ENCODE results near the gene GSE1. TPM values are rescaled to one million over a fixed set of nuclear protein-coding genes. Genes with fewer than 3 reads are reported as not detected.
A peak's percentile ranks its signal among the peaks of the same experiment; 100 is the strongest.

Gene GSE1
- total RNA-seq = 100 to 1,000 TPM in 1 of 4 donors, 10 to 100 TPM in 3; 54.2 to 155 (median 71.9) TPM

- H3K4me3 ChIP-seq (replicated peaks in 1 of 3) = peak within 1 kb of the TSS; percentile 65 to 71 (median 66)
- H3K9me3 ChIP-seq = no peaks in the 10 kb centered on the region
- 0 to 3% methylated on average over 5 to 17 of the region's 81 CpGs for WGBS, 2 donors
- peak within 1 kb of the TSS; percentile 90 to 99 (median 96) for H3K27ac ChIP-seq
- peak; percentile 99 for DNase-seq
- peaks cover 57 to 71% of the 10 kb centered on the region in 2 donors for H3K4me1 ChIP-seq
- H3K36me3 ChIP-seq = no peaks in the 10 kb centered on the region
- intact Hi-C loops (cut with DNase I) = loop anchor here (5.0 kb wide), 1 partner anchor 51 kb away; no protein-coding TSS in a partner anchor
- TF ChIP-seq CTCF (IDR thresholded peaks at IDR 0.05) (peak in 1 of 6 experiments; percentile 17), POLR2A (IDR thresholded peaks at IDR 0.05) (peak; percentile 18 to 91)
- no peaks in the 10 kb centered on the region for H3K27me3 ChIP-seq
These were observed at the start of gene GSE1 for GRCh38 chr16:85612801-85613603. GSE1 (plus strand) TSS chr16:85613322; CDS start chr16:85613392, 70 bp downstream.

GRCh38 chr16:85563515-85564276 is 49.4 kb upstream of the GSE1 start:
- WGBS, 2 donors = 56 to 82% methylated on average over 5 to 17 of the region's 19 CpGs
- TF ChIP-seq CTCF (IDR thresholded peaks at IDR 0.05) (peak in 1 of 6 experiments; percentile 25), POLR2A (IDR thresholded peaks at IDR 0.05) (peak in 1 of 2 donors; percentile 63)
- H3K4me1 ChIP-seq = peaks cover 50 to 78% of the 10 kb centered on the region in 2 donors
- DNase-seq = peak; percentile 83 to 87
- H3K9me3 ChIP-seq = no peaks in the 10 kb centered on the region
- H3K36me3 ChIP-seq = no peaks in the 10 kb centered on the region
- intact Hi-C loops (cut with DNase I) = loop anchor here (5.0 kb wide), 1 partner anchor 49 kb away; the partner anchor contains the start of gene GSE1
- peak overlapping the region; percentile 92 to 95 (median 94) for H3K27ac ChIP-seq
- no peak overlapping the region for H3K4me3 ChIP-seq (replicated peaks in 1 of 3)
- H3K27me3 ChIP-seq = no peaks in the 10 kb centered on the region

GRCh38 chr16:85564277-85565051 is 48.7 kb upstream of the GSE1 start:
- Histone ChIP-seq H3K27me3 (no peaks in the 10 kb centered on the region), H3K4me3 (replicated peaks in 1 of 3) (no peak overlapping the region), H3K9me3 (no peaks in the 10 kb centered on the region), H3K36me3 (no peaks in the 10 kb centered on the region), H3K27ac (peak overlapping the region; percentile 92 to 95 (median 94)), H3K4me1 (peaks cover 46 to 78% of the 10 kb centered on the region in 2 donors)
- TF ChIP-seq CTCF (IDR thresholded peaks at IDR 0.05) = peak in 4 of 6 experiments; percentile 33 to 52 (median 40)
- no peak for TF ChIP-seq POLR2A (IDR thresholded peaks at IDR 0.05)
- intact Hi-C loops (cut with DNase I) = loop anchor here (5.0 kb wide), 1 partner anchor 48 kb away; the partner anchor contains the start of gene GSE1
- 75 to 79% methylated on average over 15 to 16 of the region's 16 CpGs for WGBS, 2 donors
- DNase-seq = peak in 1 of 2 donors; percentile 42

- no peaks in the 10 kb centered on the region for H3K36me3 ChIP-seq
- H3K4me3 ChIP-seq (replicated peaks in 1 of 3) = no peak overlapping the region
- DNase-seq = no peak
- H3K27me3 ChIP-seq = no peaks in the 10 kb centered on the region
- no peaks in the 10 kb centered on the region for H3K9me3 ChIP-seq
- TF ChIP-seq CTCF (IDR thresholded peaks at IDR 0.05) = no peak
- TF ChIP-seq POLR2A (IDR thresholded peaks at IDR 0.05) = no peak
- WGBS, 2 donors = 88 to 89% methylated on average over 9 of the region's 9 CpGs
- peak overlapping the region in 1 of 3 donors; percentile 15 for H3K27ac ChIP-seq
- intact Hi-C loops (cut with DNase I) = no loop called here
- peaks cover 51 to 78% of the 10 kb centered on the region in 2 donors for H3K4me1 ChIP-seq
These were observed 47.8 kb upstream of the GSE1 start for GRCh38 chr16:85565340-85565739.

Measured in thyroid gland (tissue), 4 donors.